HG03457 (cell line): ENCODE data around the gene ZNF445.
"Not testable (repeated sequence)": the region's sequence is repeated elsewhere in the genome, so short reads cannot be mapped to it uniquely, and the experiment has no call there.

ENCODE experiments used
- ATAC-seq: cut with Tn5 transposase; IDR thresholded peaks from one replicate; pipeline ENCODE4 v1.9.1; 2021; ENCODE audit warnings: moderate number of reproducible peaks; ENCODE audit not compliant: unreplicated experiment

The ZNF445 gene

GRCh38 chr3:44436181-44436580 is 41.3 kb downstream of the ZNF445 start:
- ATAC-seq: no peak

GRCh38 chr3:44434834-44435510 is 42.5 kb downstream of the ZNF445 start:
- no peak for ATAC-seq

- ATAC-seq: no peak
Observed at GRCh38 chr3:44430466-44430865, 47.0 kb downstream of the ZNF445 start.

GRCh38 chr3:44429459-44429858 is 48.0 kb downstream of the ZNF445 start:
- no peak for ATAC-seq

- no peak for ATAC-seq
Observed at GRCh38 chr3:44428910-44429309, 48.6 kb downstream of the ZNF445 start.

- no peak for ATAC-seq
Observed at GRCh38 chr3:44427683-44428082, 49.8 kb downstream of the ZNF445 start.

GRCh38 chr3:44424758-44425157 is 52.7 kb downstream of the ZNF445 start:
- ATAC-seq: no peak

- ATAC-seq: no peak
Observed at GRCh38 chr3:44421280-44421679, 56.2 kb downstream of the ZNF445 start.

GRCh38 chr3:44420676-44421075 is 56.8 kb downstream of the ZNF445 start:
- ATAC-seq: no peak

- ATAC-seq: no peak
Observed at GRCh38 chr3:44419923-44420650, 57.4 kb downstream of the ZNF445 start.

- ATAC-seq: no peak
Observed at GRCh38 chr3:44419116-44419922, 58.2 kb downstream of the ZNF445 start.

GRCh38 chr3:44418549-44418948 is 58.9 kb downstream of the ZNF445 start:
- no peak for ATAC-seq

GRCh38 chr3:44418118-44418517 is 59.4 kb downstream of the ZNF445 start:
- not testable (repeated sequence) for ATAC-seq

GRCh38 chr3:44416031-44417030 is 61.1 kb downstream of the ZNF445 start:
- no peak for ATAC-seq

GRCh38 chr3:44415421-44415820 is 62.0 kb downstream of the ZNF445 start:
- no peak for ATAC-seq

GRCh38 chr3:44414517-44415090 is 62.9 kb downstream of the ZNF445 start:
- no peak for ATAC-seq

- no peak for ATAC-seq
Observed at GRCh38 chr3:44412365-44412764, 65.1 kb downstream of the ZNF445 start.

GRCh38 chr3:44411031-44411645 is 66.3 kb downstream of the ZNF445 start:
- no peak for ATAC-seq

GRCh38 chr3:44409640-44410410 is 67.6 kb downstream of the ZNF445 start:
- no peak for ATAC-seq
